Lower leg skin (tissue), 3 donors: ENCODE measurements around the gene GTSE1.

Experiments
- POLR2A ChIP-seq, 2 donors: fragments of 450-650 bp; IDR thresholded peaks; one replicate each; pipeline ENCODE4 v1.6.1; 2016 to 2017; ENCODE audit warnings: antibody characterized with exemption in 2 of 2, mild to moderate bottlenecking in 1 of 2, moderate library complexity in 1 of 2
- TF ChIP-seq, protein P1 (sequence below), 3 donors: fragments of 450-650 bp; IDR thresholded peaks; one replicate each; pipeline ENCODE4 v1.5.1; 2016; ENCODE audit warnings: antibody characterized with exemption in 3 of 3, mild to moderate bottlenecking in 3 of 3, moderate library complexity in 2 of 3

DNA sequence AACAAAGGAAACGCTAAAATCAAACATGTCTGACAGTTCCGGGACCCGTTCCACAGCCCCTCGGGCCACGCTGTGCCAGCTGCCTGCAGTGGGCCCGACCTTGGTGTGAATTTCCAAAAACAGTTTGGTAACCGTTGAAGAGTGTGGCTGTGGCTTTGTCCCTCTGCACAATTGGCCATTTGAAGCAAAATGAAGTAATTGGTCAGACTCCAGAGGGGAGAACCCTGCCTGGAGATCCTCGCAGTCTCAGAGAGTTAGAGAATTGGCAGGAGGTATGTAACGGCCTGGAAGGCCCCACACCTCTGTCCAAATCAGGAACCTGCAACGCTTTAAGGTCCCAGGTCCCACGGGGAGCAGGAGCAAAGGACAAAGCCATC is 65.1 kb downstream of the GTSE1 start:
- TF ChIP-seq POLR2A (IDR thresholded peaks at IDR 0.05), result no peak
- TF ChIP-seq, protein P1, sequence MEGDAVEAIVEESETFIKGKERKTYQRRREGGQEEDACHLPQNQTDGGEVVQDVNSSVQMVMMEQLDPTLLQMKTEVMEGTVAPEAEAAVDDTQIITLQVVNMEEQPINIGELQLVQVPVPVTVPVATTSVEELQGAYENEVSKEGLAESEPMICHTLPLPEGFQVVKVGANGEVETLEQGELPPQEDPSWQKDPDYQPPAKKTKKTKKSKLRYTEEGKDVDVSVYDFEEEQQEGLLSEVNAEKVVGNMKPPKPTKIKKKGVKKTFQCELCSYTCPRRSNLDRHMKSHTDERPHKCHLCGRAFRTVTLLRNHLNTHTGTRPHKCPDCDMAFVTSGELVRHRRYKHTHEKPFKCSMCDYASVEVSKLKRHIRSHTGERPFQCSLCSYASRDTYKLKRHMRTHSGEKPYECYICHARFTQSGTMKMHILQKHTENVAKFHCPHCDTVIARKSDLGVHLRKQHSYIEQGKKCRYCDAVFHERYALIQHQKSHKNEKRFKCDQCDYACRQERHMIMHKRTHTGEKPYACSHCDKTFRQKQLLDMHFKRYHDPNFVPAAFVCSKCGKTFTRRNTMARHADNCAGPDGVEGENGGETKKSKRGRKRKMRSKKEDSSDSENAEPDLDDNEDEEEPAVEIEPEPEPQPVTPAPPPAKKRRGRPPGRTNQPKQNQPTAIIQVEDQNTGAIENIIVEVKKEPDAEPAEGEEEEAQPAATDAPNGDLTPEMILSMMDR (IDR thresholded peaks at IDR 0.05), result no peak
